GM19193 (cell line): ENCODE measurements around the gene RFNG.

ENCODE experiments used
- POLR2A ChIP-seq: IDR thresholded peaks from 4 replicates; pipeline ENCODE4 v1.6.1; 2011; ENCODE audit not compliant: insufficient read depth, insufficient read length; ENCODE audit errors: extremely low read depth

Gene RFNG

GRCh38 chr17:82015311-82015971 is 36.2 kb downstream of the RFNG start:
- TF ChIP-seq POLR2A = no peak

DNA sequence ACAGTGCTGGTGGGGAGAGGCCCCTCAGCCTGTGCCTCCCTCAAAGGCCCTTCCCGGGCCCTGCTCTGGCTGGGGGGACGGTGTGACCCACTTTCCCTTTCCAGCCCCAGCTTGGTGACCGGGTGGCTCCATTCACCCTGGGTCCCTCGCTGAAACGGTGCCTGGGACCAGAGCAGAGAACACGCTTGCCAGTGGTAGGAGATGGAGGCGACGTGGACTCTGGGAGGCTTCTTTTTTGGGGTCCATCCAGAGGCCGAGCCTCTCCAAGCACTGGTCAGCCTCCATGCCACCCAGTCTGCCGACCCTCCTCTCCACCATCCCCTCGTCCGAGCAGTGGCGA is 36.7 kb downstream of the RFNG start:
- no peak for TF ChIP-seq POLR2A

GRCh38 chr17:82014432-82014831 is 37.2 kb downstream of the RFNG start:
- TF ChIP-seq POLR2A = no peak

- no peak for TF ChIP-seq POLR2A
These were observed 37.8 kb downstream of the RFNG start for GRCh38 chr17:82013772-82014321.

DNA sequence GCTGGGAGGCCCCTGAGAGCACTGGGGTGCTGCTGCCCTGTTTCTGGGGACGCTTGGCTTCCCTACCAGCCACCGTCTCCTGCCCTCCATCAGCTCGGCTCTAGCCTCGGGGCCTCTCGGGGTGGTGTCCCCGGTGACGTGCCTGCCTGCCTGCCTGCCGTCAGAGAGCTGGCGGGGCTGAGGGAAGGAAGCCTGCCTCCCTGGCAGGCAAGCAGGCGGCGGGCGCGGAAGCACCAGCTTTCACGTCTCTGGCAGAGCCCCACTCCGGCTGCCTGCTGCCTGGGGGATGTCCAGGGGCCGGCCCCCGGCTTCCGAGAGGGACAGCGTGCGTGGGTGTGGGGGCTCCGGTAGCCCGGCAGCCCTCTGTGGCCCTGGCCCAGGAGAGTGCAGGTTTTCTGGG is 38.3 kb downstream of the RFNG start:
- no peak for TF ChIP-seq POLR2A

- no peak for TF ChIP-seq POLR2A
These were observed 38.8 kb downstream of the RFNG start for GRCh38 chr17:82012640-82013295.

- no peak for TF ChIP-seq POLR2A
These were observed 39.4 kb downstream of the RFNG start for GRCh38 chr17:82012261-82012639.

DNA sequence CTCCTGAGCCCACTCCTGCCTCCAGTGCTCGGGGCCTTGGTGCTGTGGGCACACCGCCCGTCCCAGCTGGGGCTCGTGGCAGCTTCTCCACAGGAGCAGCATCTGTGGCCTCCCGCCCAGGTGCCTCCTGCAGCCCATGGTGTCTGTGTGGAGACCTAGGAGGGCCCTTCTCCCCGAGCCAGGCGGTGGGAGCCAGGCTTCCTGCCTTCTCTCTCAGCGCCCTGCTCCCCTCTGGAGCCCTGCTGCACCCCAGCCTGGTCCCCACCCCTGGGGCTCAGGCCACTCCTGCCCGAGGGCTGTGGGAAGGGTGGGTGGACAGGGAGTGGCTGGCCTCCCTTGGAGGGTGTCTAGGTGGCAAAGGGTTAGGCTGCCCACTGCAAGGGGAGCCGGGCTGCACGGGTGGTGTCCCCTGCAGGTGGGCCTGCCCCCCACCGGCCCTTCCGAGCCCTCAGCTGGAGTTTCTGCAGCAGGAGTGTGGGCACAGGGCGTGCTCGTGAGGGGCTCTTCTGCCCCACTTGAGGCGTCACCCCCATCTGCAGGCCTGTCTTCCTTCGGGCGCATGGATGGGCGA is 39.9 kb downstream of the RFNG start:
- TF ChIP-seq POLR2A = no peak

GRCh38 chr17:82010575-82011525 is 40.8 kb downstream of the RFNG start:
- TF ChIP-seq POLR2A = no peak

GRCh38 chr17:82009413-82009812 is 42.2 kb downstream of the RFNG start:
- no peak for TF ChIP-seq POLR2A

GRCh38 chr17:82008941-82009405 is 42.6 kb downstream of the RFNG start:
- no peak for TF ChIP-seq POLR2A

DNA sequence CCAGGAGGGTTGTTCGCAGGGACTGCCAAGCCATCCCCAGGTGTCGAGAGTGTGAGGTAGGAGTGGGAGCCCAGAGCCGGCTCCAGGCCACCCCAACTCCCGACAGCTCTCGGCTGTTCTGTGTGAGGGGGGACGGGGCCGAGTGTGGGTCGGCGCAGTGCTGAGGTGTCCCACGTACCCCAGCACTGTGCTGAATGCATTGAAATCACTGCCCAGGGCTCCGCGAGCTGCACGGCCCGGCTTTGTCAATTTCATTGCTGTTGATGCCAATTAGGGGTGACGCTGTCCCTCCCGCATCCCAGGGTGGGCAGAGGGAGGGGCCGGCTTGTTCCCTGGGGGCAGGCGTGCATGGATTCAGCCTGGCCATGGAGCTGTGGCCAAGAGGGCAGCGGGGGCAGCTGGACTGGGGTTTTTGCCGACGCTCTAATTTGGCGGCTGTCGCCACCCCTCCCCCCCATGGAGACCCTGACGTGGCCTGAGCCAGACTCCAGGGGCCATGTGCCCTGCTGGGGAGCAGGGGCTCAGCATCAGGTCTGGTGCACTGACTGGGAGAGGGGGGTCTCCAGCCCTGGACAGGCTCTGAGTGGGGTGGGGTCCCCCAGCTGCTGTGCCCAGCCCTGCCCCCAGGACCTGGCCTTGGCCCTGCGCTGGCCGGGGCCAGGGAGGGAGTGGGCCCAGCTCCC is 43.2 kb downstream of the RFNG start:
- no peak for TF ChIP-seq POLR2A

GRCh38 chr17:82007495-82008257 is 43.9 kb downstream of the RFNG start:
- TF ChIP-seq POLR2A = no peak

- no peak for TF ChIP-seq POLR2A
These were observed 44.5 kb downstream of the RFNG start for GRCh38 chr17:82007228-82007494.

DNA sequence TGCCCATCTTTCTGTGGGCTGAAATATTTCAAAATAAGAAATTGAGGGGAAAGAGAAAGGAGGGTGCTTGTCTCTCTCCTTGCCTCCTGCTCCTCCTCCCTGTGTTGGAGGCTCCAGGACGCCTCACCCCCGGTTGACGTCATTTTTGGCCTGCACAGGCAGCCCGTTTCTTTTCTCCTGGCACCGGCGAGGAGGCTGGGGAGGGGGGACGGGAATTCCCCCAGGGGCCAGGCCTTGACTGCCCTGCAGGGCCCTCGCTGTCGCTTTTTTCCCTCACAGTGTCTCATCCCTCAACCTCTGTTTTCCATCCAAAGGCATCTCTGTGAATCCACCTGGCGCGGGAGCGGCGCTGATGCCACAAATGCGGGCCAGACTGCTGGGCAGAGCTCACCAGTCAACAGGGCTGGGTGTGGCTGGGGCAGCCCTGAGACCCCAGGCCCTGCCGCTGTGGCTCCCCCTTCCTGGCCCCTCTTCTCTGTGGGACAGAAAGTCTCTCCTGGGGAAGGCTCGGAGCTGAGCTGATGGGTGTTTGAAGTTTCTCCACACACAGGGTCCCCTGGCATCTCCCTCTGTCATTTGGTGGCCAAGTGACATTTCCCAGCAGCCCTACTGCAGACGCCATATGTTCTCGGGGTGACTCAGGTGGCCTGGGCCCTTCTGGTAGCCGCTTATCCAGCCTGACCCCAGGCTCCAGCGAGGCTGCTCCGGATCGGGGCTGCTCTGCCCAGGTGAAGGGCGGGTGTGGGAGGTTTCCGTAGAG is 45.0 kb downstream of the RFNG start:
- TF ChIP-seq POLR2A = no peak
